ENCODE measurements around the gene SRSF6.
"Not testable (repeated sequence)": the region's sequence is repeated elsewhere in the genome, so short reads cannot be mapped to it uniquely, and the experiment has no call there.

- TF ChIP-seq CTCF (IDR thresholded peaks at IDR 0.05; ENCODE audit: low read depth, low read length); MYC (IDR thresholded peaks at IDR 0.05; ENCODE audit: low read depth, low read length); POLR2A (IDR thresholded peaks at IDR 0.05; ENCODE audit: extremely low read depth, insufficient read length); MAX (IDR thresholded peaks at IDR 0.05; ENCODE audit: low read depth, low read length): not testable (repeated sequence)
Observed at GRCh38 chr20:43448431-43448747, 9.3 kb upstream of the SRSF6 start.

Data from NB4 (cell line).